ENCODE measurements around the gene MAT2A.

The MAT2A gene

GRCh38 chr2:85531589-85531988, 7.4 kb upstream of the MAT2A start:
- no peak overlapping the region for H2BK120ac ChIP-seq (ENCODE audit: low read depth, low read length)
- H2BK12ac ChIP-seq (ENCODE audit: low read length in 2 of 2) = no peak overlapping the region
- H2AFZ ChIP-seq (ENCODE audit: low read depth, low read length) = no peak overlapping the region
- H3K4me3 ChIP-seq (ENCODE audit: insufficient read depth in 1 of 2, low read depth in 1 of 2, low read length in 2 of 2) = no peak overlapping the region
- no peaks in the 10 kb centered on the region for H3K79me1 ChIP-seq (replicated peaks; ENCODE audit: low read length, poor library complexity, severe bottlenecking)
- no peak overlapping the region for H3K23ac ChIP-seq (ENCODE audit: low read length in 2 of 2)
- no peak overlapping the region for H2AK5ac ChIP-seq (ENCODE audit: low read length, severe bottlenecking)
- no peaks in the 10 kb centered on the region for H3K9me3 ChIP-seq (ENCODE audit: control insufficient read depth, low read length)
- no peak overlapping the region for H3K14ac ChIP-seq (ENCODE audit: low read length in 2 of 2)
- no peak overlapping the region for H4K8ac ChIP-seq (ENCODE audit: low read length)
- H3K4ac ChIP-seq (ENCODE audit: low read depth in 1 of 2, low read length in 2 of 2) = no peak overlapping the region
- H3K9ac ChIP-seq (ENCODE audit: low read length) = no peak overlapping the region
- no peaks in the 10 kb centered on the region for H3K4me1 ChIP-seq (ENCODE audit: control insufficient read depth, insufficient read depth, low read depth, low read length)
- no peak overlapping the region for H3K27ac ChIP-seq (ENCODE audit: low read length, poor library complexity, severe bottlenecking)
- H2BK15ac ChIP-seq (ENCODE audit: low read depth, poor library complexity, severe bottlenecking) = no peak overlapping the region
- no CpG with 5 or more reads among the region's 2 CpGs for WGBS
- peaks cover 0 to 3% of the 10 kb centered on the region in 2 experiments for H3K27me3 ChIP-seq (ENCODE audit: control insufficient read depth in 1 of 2, insufficient read depth in 1 of 2, low read length in 2 of 2)
- no peak overlapping the region for H2BK5ac ChIP-seq (ENCODE audit: low read depth, low read length, poor library complexity, severe bottlenecking)
- no peak for DNase-seq
- no peak overlapping the region for H3K4me2 ChIP-seq (ENCODE audit: low read length, poor library complexity, severe bottlenecking)
- H3K36me3 ChIP-seq (ENCODE audit: control insufficient read depth in 1 of 2, insufficient read depth in 2 of 2, low read depth in 1 of 2, low read length in 2 of 2) = no peaks in the 10 kb centered on the region
- no peak overlapping the region for H4K91ac ChIP-seq (ENCODE audit: low read length)
- no peak overlapping the region for H3K18ac ChIP-seq (ENCODE audit: low read depth in 1 of 2, low read length in 2 of 2)

GRCh38 chr2:85534099-85534498, 4.9 kb upstream of the MAT2A start:
- Histone ChIP-seq H3K4ac (ENCODE audit: low read depth in 1 of 2, low read length in 2 of 2) (no peak overlapping the region), H3K4me1 (ENCODE audit: control insufficient read depth, insufficient read depth, low read depth, low read length) (no peaks in the 10 kb centered on the region), H2AFZ (ENCODE audit: low read depth, low read length) (no peak overlapping the region), H3K4me3 (ENCODE audit: insufficient read depth in 1 of 2, low read depth in 1 of 2, low read length in 2 of 2) (no peak overlapping the region), H3K9ac (ENCODE audit: low read length) (no peak overlapping the region), H3K9me3 (ENCODE audit: control insufficient read depth, low read length) (no peaks in the 10 kb centered on the region), H3K23ac (ENCODE audit: low read length in 2 of 2) (no peak overlapping the region), H2BK120ac (ENCODE audit: low read depth, low read length) (no peak overlapping the region), H3K14ac (ENCODE audit: low read length in 2 of 2) (no peak overlapping the region), H3K18ac (ENCODE audit: low read depth in 1 of 2, low read length in 2 of 2) (no peak overlapping the region), H4K91ac (ENCODE audit: low read length) (no peak overlapping the region), H2BK12ac (ENCODE audit: low read length in 2 of 2) (no peak overlapping the region), H2BK5ac (ENCODE audit: low read depth, low read length, poor library complexity, severe bottlenecking) (no peak overlapping the region), H3K27ac (ENCODE audit: low read length, poor library complexity, severe bottlenecking) (no peak overlapping the region), H3K27me3 (ENCODE audit: control insufficient read depth in 1 of 2, insufficient read depth in 1 of 2, low read length in 2 of 2) (no peaks in the 10 kb centered on the region), H3K79me1 (replicated peaks; ENCODE audit: low read length, poor library complexity, severe bottlenecking) (peaks cover 2% of the 10 kb centered on the region), H3K4me2 (ENCODE audit: low read length, poor library complexity, severe bottlenecking) (no peak overlapping the region), H2BK15ac (ENCODE audit: low read depth, poor library complexity, severe bottlenecking) (no peak overlapping the region), H2AK5ac (ENCODE audit: low read length, severe bottlenecking) (no peak overlapping the region), H4K8ac (ENCODE audit: low read length) (no peak overlapping the region), H3K36me3 (ENCODE audit: control insufficient read depth in 1 of 2, insufficient read depth in 2 of 2, low read depth in 1 of 2, low read length in 2 of 2) (no peaks in the 10 kb centered on the region)
- 91% methylated on average over 2 of the region's 3 CpGs for WGBS
- DNase-seq = no peak

GRCh38 chr2:85534881-85535280, 4.1 kb upstream of the MAT2A start:
- no peaks in the 10 kb centered on the region for H3K9me3 ChIP-seq (ENCODE audit: control insufficient read depth, low read length)
- no peak overlapping the region for H4K91ac ChIP-seq (ENCODE audit: low read length)
- H3K14ac ChIP-seq (ENCODE audit: low read length in 2 of 2) = no peak overlapping the region
- no peak overlapping the region for H2AK5ac ChIP-seq (ENCODE audit: low read length, severe bottlenecking)
- WGBS = 84% methylated on average over 2 of the region's 3 CpGs
- H2BK120ac ChIP-seq (ENCODE audit: low read depth, low read length) = no peak overlapping the region
- no peak overlapping the region for H4K8ac ChIP-seq (ENCODE audit: low read length)
- no peak overlapping the region for H3K4me3 ChIP-seq (ENCODE audit: insufficient read depth in 1 of 2, low read depth in 1 of 2, low read length in 2 of 2)
- DNase-seq = no peak
- no peak overlapping the region for H3K4me2 ChIP-seq (ENCODE audit: low read length, poor library complexity, severe bottlenecking)
- H2BK5ac ChIP-seq (ENCODE audit: low read depth, low read length, poor library complexity, severe bottlenecking) = no peak overlapping the region
- no peak overlapping the region for H2BK12ac ChIP-seq (ENCODE audit: low read length in 2 of 2)
- H3K36me3 ChIP-seq (ENCODE audit: control insufficient read depth in 1 of 2, insufficient read depth in 2 of 2, low read depth in 1 of 2, low read length in 2 of 2) = peaks cover 0 to 2% of the 10 kb centered on the region in 2 experiments
- no peak overlapping the region for H2BK15ac ChIP-seq (ENCODE audit: low read depth, poor library complexity, severe bottlenecking)
- no peak overlapping the region for H3K9ac ChIP-seq (ENCODE audit: low read length)
- peaks cover 2% of the 10 kb centered on the region for H3K79me1 ChIP-seq (replicated peaks; ENCODE audit: low read length, poor library complexity, severe bottlenecking)
- H3K4me1 ChIP-seq (ENCODE audit: control insufficient read depth, insufficient read depth, low read depth, low read length) = no peaks in the 10 kb centered on the region
- H3K18ac ChIP-seq (ENCODE audit: low read depth in 1 of 2, low read length in 2 of 2) = no peak overlapping the region
- H2AFZ ChIP-seq (ENCODE audit: low read depth, low read length) = no peak overlapping the region
- H3K27ac ChIP-seq (ENCODE audit: low read length, poor library complexity, severe bottlenecking) = no peak overlapping the region
- H3K23ac ChIP-seq (ENCODE audit: low read length in 2 of 2) = no peak overlapping the region
- H3K4ac ChIP-seq (ENCODE audit: low read depth in 1 of 2, low read length in 2 of 2) = no peak overlapping the region
- no peaks in the 10 kb centered on the region for H3K27me3 ChIP-seq (ENCODE audit: control insufficient read depth in 1 of 2, insufficient read depth in 1 of 2, low read length in 2 of 2)

- no peak overlapping the region for H3K4me2 ChIP-seq (ENCODE audit: low read length, poor library complexity, severe bottlenecking)
Observed at GRCh38 chr2:85536479-85536878, 2.5 kb upstream of the MAT2A start.

More at GRCh38 chr2:85536479-85536878, 2.5 kb upstream of the MAT2A start:
- peaks cover 2% of the 10 kb centered on the region for H3K79me1 ChIP-seq (replicated peaks; ENCODE audit: low read length, poor library complexity, severe bottlenecking)
- peak overlapping the region in 1 of 2 experiments; percentile 19 for H3K18ac ChIP-seq (ENCODE audit: low read depth in 1 of 2, low read length in 2 of 2)
- no peak overlapping the region for H3K14ac ChIP-seq (ENCODE audit: low read length in 2 of 2)
- no peak overlapping the region for H4K91ac ChIP-seq (ENCODE audit: low read length)
- no peak overlapping the region for H2BK120ac ChIP-seq (ENCODE audit: low read depth, low read length)
- H3K4ac ChIP-seq (ENCODE audit: low read depth in 1 of 2, low read length in 2 of 2) = peak overlapping the region in 1 of 2 experiments; percentile 62
- no peak overlapping the region for H2BK12ac ChIP-seq (ENCODE audit: low read length in 2 of 2)
- H3K4me3 ChIP-seq (ENCODE audit: insufficient read depth in 1 of 2, low read depth in 1 of 2, low read length in 2 of 2) = peak overlapping the region in 1 of 2 experiments; percentile 98
- H3K27me3 ChIP-seq (ENCODE audit: control insufficient read depth in 1 of 2, insufficient read depth in 1 of 2, low read length in 2 of 2) = no peaks in the 10 kb centered on the region
- no peak overlapping the region for H3K23ac ChIP-seq (ENCODE audit: low read length in 2 of 2)
- WGBS = 27% methylated on average over 2 of the region's 3 CpGs
- no peak overlapping the region for H2AK5ac ChIP-seq (ENCODE audit: low read length, severe bottlenecking)
- peak overlapping the region; percentile 33 for H3K27ac ChIP-seq (ENCODE audit: low read length, poor library complexity, severe bottlenecking)
- no peak overlapping the region for H2BK5ac ChIP-seq (ENCODE audit: low read depth, low read length, poor library complexity, severe bottlenecking)
- H3K9me3 ChIP-seq (ENCODE audit: control insufficient read depth, low read length) = no peaks in the 10 kb centered on the region
- no peaks in the 10 kb centered on the region for H3K4me1 ChIP-seq (ENCODE audit: control insufficient read depth, insufficient read depth, low read depth, low read length)
- peak overlapping the region; percentile 73 for H4K8ac ChIP-seq (ENCODE audit: low read length)
- H2BK15ac ChIP-seq (ENCODE audit: low read depth, poor library complexity, severe bottlenecking) = no peak overlapping the region
- DNase-seq = peak; percentile 78
- H3K36me3 ChIP-seq (ENCODE audit: control insufficient read depth in 1 of 2, insufficient read depth in 2 of 2, low read depth in 1 of 2, low read length in 2 of 2) = peaks cover 0 to 18% of the 10 kb centered on the region in 2 experiments
- H3K9ac ChIP-seq (ENCODE audit: low read length) = peak overlapping the region; percentile 99
- H2AFZ ChIP-seq (ENCODE audit: low read depth, low read length) = no peak overlapping the region
